MM.1S (cell line): ENCODE results near the gene CHST3.

Experiments used
- EZH2 ChIP-seq: fragments of 300-600 bp; sonication (generic); optimal IDR thresholded peaks from 2 replicates; pipeline ENCODE3; 2017; ENCODE audit warnings: low read depth, mild to moderate bottlenecking, antibody characterized with exemption, low read length, mixed read lengths
- EZH2phosphoT487 ChIP-seq: fragments of 300-600 bp; sonication (generic); IDR thresholded peaks from 2 replicates; pipeline ENCODE4 v1.6.1; 2018; ENCODE audit warnings: antibody characterized with exemption, low read length
- TF ChIP-seq, protein P1 (sequence below): fragments of 300-600 bp; sonication (generic); IDR thresholded peaks from 2 replicates; pipeline ENCODE4 v1.5.1; 2016; ENCODE audit warnings: antibody characterized with exemption, low read length, mixed read lengths

DNA sequence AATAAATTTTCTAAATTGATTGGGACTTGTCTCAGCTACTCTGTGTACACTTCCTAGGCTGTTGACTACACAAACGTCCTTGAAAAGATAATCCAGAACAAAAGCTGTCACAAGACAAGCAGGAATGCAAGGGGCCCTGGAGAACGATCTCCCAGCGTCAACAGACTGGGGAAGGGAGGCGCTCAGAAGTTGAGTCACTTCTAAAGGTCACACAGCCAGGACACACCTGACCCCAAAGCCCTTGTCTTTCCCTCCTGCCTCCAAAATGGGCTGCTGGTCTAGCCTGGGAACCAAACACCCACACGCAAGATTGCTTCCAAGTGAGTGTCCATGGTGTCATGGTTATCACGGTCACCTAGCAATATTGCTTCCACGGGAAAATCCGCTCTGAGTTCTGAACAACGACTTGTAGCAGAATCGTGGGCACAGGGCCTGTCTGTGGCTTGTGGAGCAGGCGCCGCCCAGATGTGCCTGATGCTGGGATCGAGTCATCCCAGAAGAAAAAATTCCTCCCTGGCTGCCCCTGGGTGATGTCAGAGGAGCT is 74.3 kb downstream of the CHST3 start:
- TF ChIP-seq, protein P1, sequence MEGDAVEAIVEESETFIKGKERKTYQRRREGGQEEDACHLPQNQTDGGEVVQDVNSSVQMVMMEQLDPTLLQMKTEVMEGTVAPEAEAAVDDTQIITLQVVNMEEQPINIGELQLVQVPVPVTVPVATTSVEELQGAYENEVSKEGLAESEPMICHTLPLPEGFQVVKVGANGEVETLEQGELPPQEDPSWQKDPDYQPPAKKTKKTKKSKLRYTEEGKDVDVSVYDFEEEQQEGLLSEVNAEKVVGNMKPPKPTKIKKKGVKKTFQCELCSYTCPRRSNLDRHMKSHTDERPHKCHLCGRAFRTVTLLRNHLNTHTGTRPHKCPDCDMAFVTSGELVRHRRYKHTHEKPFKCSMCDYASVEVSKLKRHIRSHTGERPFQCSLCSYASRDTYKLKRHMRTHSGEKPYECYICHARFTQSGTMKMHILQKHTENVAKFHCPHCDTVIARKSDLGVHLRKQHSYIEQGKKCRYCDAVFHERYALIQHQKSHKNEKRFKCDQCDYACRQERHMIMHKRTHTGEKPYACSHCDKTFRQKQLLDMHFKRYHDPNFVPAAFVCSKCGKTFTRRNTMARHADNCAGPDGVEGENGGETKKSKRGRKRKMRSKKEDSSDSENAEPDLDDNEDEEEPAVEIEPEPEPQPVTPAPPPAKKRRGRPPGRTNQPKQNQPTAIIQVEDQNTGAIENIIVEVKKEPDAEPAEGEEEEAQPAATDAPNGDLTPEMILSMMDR, result no peak
- no peak for TF ChIP-seq EZH2
- TF ChIP-seq EZH2phosphoT487, result no peak
